GM23338 (cell line): ENCODE measurements around the gene SLC24A4. TPM values are rescaled to one million over a fixed set of nuclear protein-coding genes. Genes with fewer than 3 reads are reported as not detected.

Source experiments
- ATAC-seq: fragments of 200-7000 bp; cut with Tn5 transposase; 3 replicates; pipeline ENCODE4 v1.9.1; 2020
- DNase-seq: peaks from one replicate; pipeline ENCODE4 v3.0.0-alpha.2; 2015; ENCODE audit warnings: low spot score
- H2AFZ ChIP-seq: fragments of 200-600 bp; sonication (generic); 2 replicates; pipeline ENCODE4 v1.8.0; 2016; ENCODE audit warnings: antibody characterized with exemption, mild to moderate bottlenecking, moderate library complexity
- H3F3A ChIP-seq: fragments of 200-600 bp; sonication (generic); replicated peaks from 2 replicates; pipeline ENCODE4 v1.8.0; 2017; ENCODE audit warnings: antibody characterized with exemption, mixed run types, low read depth
- H3K27ac ChIP-seq: fragments of 200-600 bp; sonication (generic); 2 replicates; pipeline ENCODE4 v1.6.1; 2016; ENCODE audit warnings: low read depth
- H3K27me3 ChIP-seq: fragments of 200-600 bp; sonication (generic); 2 replicates; pipeline ENCODE4 v1.8.0; 2016; ENCODE audit warnings: mild to moderate bottlenecking, mixed run types, moderate library complexity; ENCODE audit not compliant: insufficient read depth
- H3K36me3 ChIP-seq: fragments of 200-600 bp; sonication (generic); 2 replicates; pipeline ENCODE4 v1.8.0; 2016; ENCODE audit warnings: mild to moderate bottlenecking; ENCODE audit not compliant: insufficient read depth
- H3K4me1 ChIP-seq: fragments of 200-600 bp; sonication (generic); 2 replicates; pipeline ENCODE4 v1.8.0; 2016; ENCODE audit warnings: mild to moderate bottlenecking, moderate library complexity; ENCODE audit not compliant: insufficient read depth
- H3K4me2 ChIP-seq: fragments of 200-600 bp; sonication (generic); 2 replicates; pipeline ENCODE4 v1.7.1; 2017; ENCODE audit warnings: mixed run types
- H3K4me3 ChIP-seq: fragments of 200-600 bp; sonication (generic); 2 replicates; pipeline ENCODE4 v1.6.1; 2016; ENCODE audit warnings: mixed run types
- H3K79me2 ChIP-seq: fragments of 200-600 bp; sonication (generic); replicated peaks from 2 replicates; pipeline ENCODE4 v1.8.0; 2017; ENCODE audit warnings: mild to moderate bottlenecking; ENCODE audit not compliant: insufficient read depth
- H3K9me2 ChIP-seq: fragments of 200-600 bp; sonication (generic); 2 replicates; pipeline ENCODE4 v1.8.0; 2017; ENCODE audit not compliant: insufficient read depth
- H4K20me1 ChIP-seq: fragments of 200-600 bp; sonication (generic); replicated peaks from 2 replicates; pipeline ENCODE4 v1.8.0; 2017; ENCODE audit warnings: mild to moderate bottlenecking; ENCODE audit not compliant: insufficient read depth
- H3K27ac Mint-ChIP-seq: 2 replicates; pipeline ENCODE4 v1.8.0; 2020; ENCODE audit warnings: inconsistent platforms, mild to moderate bottlenecking, moderate library complexity, mixed read lengths
- H3K27me3 Mint-ChIP-seq: 3 replicates; pipeline ENCODE4 v1.8.0; 2022; ENCODE audit warnings: low read depth, mild to moderate bottlenecking, moderate library complexity, mixed read lengths, inconsistent platforms; ENCODE audit not compliant: insufficient read depth, poor library complexity
- H3K36me3 Mint-ChIP-seq: 3 replicates; pipeline ENCODE4 v1.8.0; 2021; ENCODE audit warnings: low read depth, mild to moderate bottlenecking, inconsistent platforms, moderate library complexity, mixed read lengths
- H3K4me1 Mint-ChIP-seq: 3 replicates; pipeline ENCODE4 v1.8.0; 2020; ENCODE audit warnings: mild to moderate bottlenecking, inconsistent platforms, mixed read lengths
- H3K4me3 Mint-ChIP-seq: 3 replicates; pipeline ENCODE4 v1.8.0; 2021; ENCODE audit warnings: moderate library complexity, mild to moderate bottlenecking, inconsistent platforms, mixed read lengths
- H3K9me3 Mint-ChIP-seq: 3 replicates; pipeline ENCODE4 v1.8.0; 2020; ENCODE audit warnings: moderate library complexity, mild to moderate bottlenecking, inconsistent platforms, mixed read lengths
- EZH2phosphoT487 ChIP-seq: fragments of 200-600 bp; sonication (generic); IDR thresholded peaks from one replicate; pipeline ENCODE4 v1.8.1; 2018; ENCODE audit warnings: antibody characterized with exemption; ENCODE audit not compliant: unreplicated experiment
- JUNB ChIP-seq: IDR thresholded peaks from one replicate; pipeline ENCODE4 v1.6.1; 2016; ENCODE audit warnings: antibody characterized with exemption; ENCODE audit not compliant: unreplicated experiment
- NANOG ChIP-seq: IDR thresholded peaks from 2 replicates; pipeline ENCODE4 v1.6.1; 2016; ENCODE audit warnings: antibody characterized with exemption, borderline replicate concordance
- STAT1 ChIP-seq: IDR thresholded peaks from one replicate; pipeline ENCODE4 v1.6.1; 2016; ENCODE audit warnings: antibody characterized with exemption; ENCODE audit not compliant: unreplicated experiment
- ZNF114 ChIP-seq: fragments of 250-450 bp; sonication (Bioruptor Pico); IDR thresholded peaks from 2 replicates; pipeline ENCODE4 v1.5.0; 2020; ENCODE audit warnings: mild to moderate bottlenecking, moderate library complexity
- polyA plus RNA-seq: library from polyadenylated mRNA; unstranded; fragments of >200 nt; fragmentation: Nextera tagmentation; extraction: Ambion mirVana; gene quantifications from 2 replicates; pipeline ENCODE4 v1.2.1, GENCODE V29; 2016
- total RNA-seq: library from RNA; depleted of rRNA; stranded (reverse); fragments of >200 nt; shearing (Covaris generic); gene quantifications from 2 replicates; pipeline ENCODE4 v1.2.3, GENCODE V29; 2014
- TF ChIP-seq, protein P1 (sequence below), 2 experiments: fragments of 200-600 bp in 1 of 2; sonication (generic) in 1 of 2; conservative IDR thresholded peaks; 2 replicates each; pipeline versions ENCODE4 v1.5.1 to v1.6.1; 2016 to 2017; ENCODE audit warnings: antibody characterized with exemption in 2 of 2, low read depth in 2 of 2, mild to moderate bottlenecking in 2 of 2, moderate library complexity in 1 of 2
- TF ChIP-seq, protein P2 (sequence below): IDR thresholded peaks from 2 replicates; pipeline ENCODE4 v1.6.1; 2016; ENCODE audit warnings: antibody characterized with exemption
- TF ChIP-seq, protein P3 (sequence below): fragments of 250-450 bp; sonication (Bioruptor Pico); IDR thresholded peaks from 2 replicates; pipeline ENCODE4 v1.5.0; 2020; ENCODE audit warnings: mild to moderate bottlenecking, moderate library complexity
- TF ChIP-seq, protein P4 (sequence below): IDR thresholded peaks from one replicate; pipeline ENCODE4 v1.6.1; 2018; ENCODE audit warnings: antibody characterized with exemption; ENCODE audit not compliant: unreplicated experiment

The SLC24A4 gene
- total and polyA plus RNA-seq, 2 experiments from 2014 or later: 0.06 to 0.38 TPM

DNA sequence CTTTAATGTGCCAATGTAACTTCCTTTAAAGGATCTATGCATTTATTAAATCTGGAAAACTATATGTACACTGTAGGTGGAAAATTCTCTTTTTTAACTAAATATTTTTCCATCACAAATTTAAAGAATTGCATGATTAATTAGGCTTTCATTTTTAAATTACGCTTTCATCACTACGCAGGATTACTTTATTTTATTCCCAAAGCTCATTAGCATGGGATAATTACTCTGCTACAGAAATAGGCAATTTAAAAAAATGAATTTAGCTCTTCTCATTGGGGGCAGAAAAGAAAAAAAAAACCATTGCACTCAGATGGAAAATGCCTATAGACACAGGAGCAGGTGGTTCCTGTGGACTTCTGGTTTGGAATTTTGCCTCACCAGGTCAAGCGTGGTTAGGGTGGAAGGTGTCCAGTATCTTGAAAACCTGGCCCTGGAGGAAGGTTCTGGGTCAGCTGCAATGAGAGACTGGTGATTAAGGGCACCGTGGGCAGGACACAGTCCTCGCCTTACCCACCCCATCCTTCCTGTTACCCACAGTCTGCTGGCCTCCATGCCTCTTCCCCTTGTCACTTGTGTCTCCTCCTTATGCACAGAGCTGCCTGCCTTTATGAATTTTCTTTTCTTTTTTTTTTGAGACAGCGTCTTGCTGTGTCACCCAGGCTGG, 173.4 kb downstream of the SLC24A4 start:
- Mint-ChIP-seq H3K27me3 (peaks cover 2% of the 10 kb centered on the region), H3K4me1 (peaks cover 15% of the 10 kb centered on the region), H3K4me3 (no peak overlapping the region), H3K36me3 (no peaks in the 10 kb centered on the region; the same call in 2 of the 3 replicates), H3K9me3 (no peaks in the 10 kb centered on the region), H3K27ac (no peak overlapping the region)
- ATAC-seq: no peak
- no peak overlapping the region for H3K4me3 ChIP-seq
- H2AFZ ChIP-seq: no peak overlapping the region
- no peak for DNase-seq
- H3F3A ChIP-seq: no peaks in the 10 kb centered on the region
- no peak overlapping the region for H3K4me2 ChIP-seq
- no peaks in the 10 kb centered on the region for H3K27me3 ChIP-seq
- no peak overlapping the region for H3K27ac ChIP-seq
- no peaks in the 10 kb centered on the region for H3K9me2 ChIP-seq
- no peaks in the 10 kb centered on the region for H3K4me1 ChIP-seq
- no peaks in the 10 kb centered on the region for H3K36me3 ChIP-seq
- H4K20me1 ChIP-seq: no peaks in the 10 kb centered on the region
- H3K79me2 ChIP-seq: no peaks in the 10 kb centered on the region
- no peak for TF ChIP-seq ZNF114 (CRISPR knock-in tag)
- TF ChIP-seq, protein P1, sequence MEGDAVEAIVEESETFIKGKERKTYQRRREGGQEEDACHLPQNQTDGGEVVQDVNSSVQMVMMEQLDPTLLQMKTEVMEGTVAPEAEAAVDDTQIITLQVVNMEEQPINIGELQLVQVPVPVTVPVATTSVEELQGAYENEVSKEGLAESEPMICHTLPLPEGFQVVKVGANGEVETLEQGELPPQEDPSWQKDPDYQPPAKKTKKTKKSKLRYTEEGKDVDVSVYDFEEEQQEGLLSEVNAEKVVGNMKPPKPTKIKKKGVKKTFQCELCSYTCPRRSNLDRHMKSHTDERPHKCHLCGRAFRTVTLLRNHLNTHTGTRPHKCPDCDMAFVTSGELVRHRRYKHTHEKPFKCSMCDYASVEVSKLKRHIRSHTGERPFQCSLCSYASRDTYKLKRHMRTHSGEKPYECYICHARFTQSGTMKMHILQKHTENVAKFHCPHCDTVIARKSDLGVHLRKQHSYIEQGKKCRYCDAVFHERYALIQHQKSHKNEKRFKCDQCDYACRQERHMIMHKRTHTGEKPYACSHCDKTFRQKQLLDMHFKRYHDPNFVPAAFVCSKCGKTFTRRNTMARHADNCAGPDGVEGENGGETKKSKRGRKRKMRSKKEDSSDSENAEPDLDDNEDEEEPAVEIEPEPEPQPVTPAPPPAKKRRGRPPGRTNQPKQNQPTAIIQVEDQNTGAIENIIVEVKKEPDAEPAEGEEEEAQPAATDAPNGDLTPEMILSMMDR (conservative IDR thresholded peaks at IDR 0.05; ENCODE audit: low read depth in 2 of 2): no peak
- TF ChIP-seq, protein P2, sequence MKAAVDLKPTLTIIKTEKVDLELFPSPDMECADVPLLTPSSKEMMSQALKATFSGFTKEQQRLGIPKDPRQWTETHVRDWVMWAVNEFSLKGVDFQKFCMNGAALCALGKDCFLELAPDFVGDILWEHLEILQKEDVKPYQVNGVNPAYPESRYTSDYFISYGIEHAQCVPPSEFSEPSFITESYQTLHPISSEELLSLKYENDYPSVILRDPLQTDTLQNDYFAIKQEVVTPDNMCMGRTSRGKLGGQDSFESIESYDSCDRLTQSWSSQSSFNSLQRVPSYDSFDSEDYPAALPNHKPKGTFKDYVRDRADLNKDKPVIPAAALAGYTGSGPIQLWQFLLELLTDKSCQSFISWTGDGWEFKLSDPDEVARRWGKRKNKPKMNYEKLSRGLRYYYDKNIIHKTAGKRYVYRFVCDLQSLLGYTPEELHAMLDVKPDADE: no peak

DNA sequence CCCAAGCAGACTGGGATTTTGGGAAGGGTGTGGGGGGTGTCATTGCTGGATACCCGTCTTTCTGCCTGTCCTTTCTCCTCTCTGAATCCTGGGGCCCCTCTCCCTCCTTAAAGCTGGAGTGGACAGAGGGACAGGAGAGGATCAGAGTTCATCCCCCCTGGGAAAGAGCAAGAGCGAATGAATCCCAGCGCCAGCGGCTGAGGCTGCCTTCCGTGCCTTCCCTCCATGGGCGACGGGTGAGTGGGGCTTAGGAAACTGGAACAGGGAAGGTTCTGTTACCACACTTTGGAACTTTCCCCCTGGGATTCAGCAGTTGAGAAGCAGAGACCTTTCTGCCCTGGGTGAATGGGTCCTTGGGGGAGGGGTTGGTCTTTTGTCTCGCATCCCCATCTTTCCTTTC, 174.4 kb downstream of the SLC24A4 start:
- DNase-seq (peak; percentile 5), ATAC-seq (no peak; the same call in 2 of the 3 replicates)
- Mint-ChIP-seq H3K9me3 (no peaks in the 10 kb centered on the region), H3K36me3 (no peaks in the 10 kb centered on the region), H3K27ac (no peak overlapping the region; the same call in 1 of the 2 replicates), H3K4me1 (peaks cover 15% of the 10 kb centered on the region), H3K27me3 (no peaks in the 10 kb centered on the region), H3K4me3 (no peak overlapping the region)
- H3F3A ChIP-seq: no peaks in the 10 kb centered on the region
- H3K27me3 ChIP-seq: no peaks in the 10 kb centered on the region
- no peaks in the 10 kb centered on the region for H4K20me1 ChIP-seq
- no peaks in the 10 kb centered on the region for H3K4me1 ChIP-seq
- H2AFZ ChIP-seq: peak overlapping the region; percentile 81
- H3K4me2 ChIP-seq: no peak overlapping the region
- H3K4me3 ChIP-seq: no peak overlapping the region
- no peaks in the 10 kb centered on the region for H3K36me3 ChIP-seq
- H3K79me2 ChIP-seq: no peaks in the 10 kb centered on the region
- no peaks in the 10 kb centered on the region for H3K9me2 ChIP-seq
- no peak overlapping the region for H3K27ac ChIP-seq
- TF ChIP-seq, protein P3, sequence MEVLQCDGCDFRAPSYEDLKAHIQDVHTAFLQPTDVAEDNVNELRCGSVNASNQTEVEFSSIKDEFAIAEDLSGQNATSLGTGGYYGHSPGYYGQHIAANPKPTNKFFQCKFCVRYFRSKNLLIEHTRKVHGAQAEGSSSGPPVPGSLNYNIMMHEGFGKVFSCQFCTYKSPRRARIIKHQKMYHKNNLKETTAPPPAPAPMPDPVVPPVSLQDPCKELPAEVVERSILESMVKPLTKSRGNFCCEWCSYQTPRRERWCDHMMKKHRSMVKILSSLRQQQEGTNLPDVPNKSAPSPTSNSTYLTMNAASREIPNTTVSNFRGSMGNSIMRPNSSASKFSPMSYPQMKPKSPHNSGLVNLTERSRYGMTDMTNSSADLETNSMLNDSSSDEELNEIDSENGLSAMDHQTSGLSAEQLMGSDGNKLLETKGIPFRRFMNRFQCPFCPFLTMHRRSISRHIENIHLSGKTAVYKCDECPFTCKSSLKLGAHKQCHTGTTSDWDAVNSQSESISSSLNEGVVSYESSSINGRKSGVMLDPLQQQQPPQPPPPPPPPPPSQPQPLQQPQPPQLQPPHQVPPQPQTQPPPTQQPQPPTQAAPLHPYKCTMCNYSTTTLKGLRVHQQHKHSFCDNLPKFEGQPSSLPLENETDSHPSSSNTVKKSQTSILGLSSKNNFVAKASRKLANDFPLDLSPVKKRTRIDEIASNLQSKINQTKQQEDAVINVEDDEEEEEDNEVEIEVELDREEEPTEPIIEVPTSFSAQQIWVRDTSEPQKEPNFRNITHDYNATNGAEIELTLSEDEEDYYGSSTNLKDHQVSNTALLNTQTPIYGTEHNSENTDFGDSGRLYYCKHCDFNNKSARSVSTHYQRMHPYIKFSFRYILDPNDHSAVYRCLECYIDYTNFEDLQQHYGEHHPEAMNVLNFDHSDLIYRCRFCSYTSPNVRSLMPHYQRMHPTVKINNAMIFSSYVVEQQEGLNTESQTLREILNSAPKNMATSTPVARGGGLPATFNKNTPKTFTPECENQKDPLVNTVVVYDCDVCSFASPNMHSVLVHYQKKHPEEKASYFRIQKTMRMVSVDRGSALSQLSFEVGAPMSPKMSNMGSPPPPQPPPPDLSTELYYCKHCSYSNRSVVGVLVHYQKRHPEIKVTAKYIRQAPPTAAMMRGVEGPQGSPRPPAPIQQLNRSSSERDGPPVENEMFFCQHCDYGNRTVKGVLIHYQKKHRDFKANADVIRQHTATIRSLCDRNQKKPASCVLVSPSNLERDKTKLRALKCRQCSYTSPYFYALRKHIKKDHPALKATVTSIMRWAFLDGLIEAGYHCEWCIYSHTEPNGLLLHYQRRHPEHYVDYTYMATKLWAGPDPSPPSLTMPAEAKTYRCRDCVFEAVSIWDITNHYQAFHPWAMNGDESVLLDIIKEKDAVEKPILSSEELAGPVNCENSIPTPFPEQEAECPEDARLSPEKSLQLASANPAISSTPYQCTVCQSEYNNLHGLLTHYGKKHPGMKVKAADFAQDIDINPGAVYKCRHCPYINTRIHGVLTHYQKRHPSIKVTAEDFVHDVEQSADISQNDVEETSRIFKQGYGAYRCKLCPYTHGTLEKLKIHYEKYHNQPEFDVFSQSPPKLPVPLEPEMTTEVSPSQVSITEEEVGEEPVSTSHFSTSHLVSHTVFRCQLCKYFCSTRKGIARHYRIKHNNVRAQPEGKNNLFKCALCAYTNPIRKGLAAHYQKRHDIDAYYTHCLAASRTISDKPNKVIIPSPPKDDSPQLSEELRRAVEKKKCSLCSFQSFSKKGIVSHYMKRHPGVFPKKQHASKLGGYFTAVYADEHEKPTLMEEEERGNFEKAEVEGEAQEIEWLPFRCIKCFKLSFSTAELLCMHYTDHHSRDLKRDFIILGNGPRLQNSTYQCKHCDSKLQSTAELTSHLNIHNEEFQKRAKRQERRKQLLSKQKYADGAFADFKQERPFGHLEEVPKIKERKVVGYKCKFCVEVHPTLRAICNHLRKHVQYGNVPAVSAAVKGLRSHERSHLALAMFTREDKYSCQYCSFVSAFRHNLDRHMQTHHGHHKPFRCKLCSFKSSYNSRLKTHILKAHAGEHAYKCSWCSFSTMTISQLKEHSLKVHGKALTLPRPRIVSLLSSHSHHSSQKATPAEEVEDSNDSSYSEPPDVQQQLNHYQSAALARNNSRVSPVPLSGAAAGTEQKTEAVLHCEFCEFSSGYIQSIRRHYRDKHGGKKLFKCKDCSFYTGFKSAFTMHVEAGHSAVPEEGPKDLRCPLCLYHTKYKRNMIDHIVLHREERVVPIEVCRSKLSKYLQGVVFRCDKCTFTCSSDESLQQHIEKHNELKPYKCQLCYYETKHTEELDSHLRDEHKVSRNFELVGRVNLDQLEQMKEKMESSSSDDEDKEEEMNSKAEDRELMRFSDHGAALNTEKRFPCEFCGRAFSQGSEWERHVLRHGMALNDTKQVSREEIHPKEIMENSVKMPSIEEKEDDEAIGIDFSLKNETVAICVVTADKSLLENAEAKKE (CRISPR knock-in tag): no peak
- TF ChIP-seq, protein P4, sequence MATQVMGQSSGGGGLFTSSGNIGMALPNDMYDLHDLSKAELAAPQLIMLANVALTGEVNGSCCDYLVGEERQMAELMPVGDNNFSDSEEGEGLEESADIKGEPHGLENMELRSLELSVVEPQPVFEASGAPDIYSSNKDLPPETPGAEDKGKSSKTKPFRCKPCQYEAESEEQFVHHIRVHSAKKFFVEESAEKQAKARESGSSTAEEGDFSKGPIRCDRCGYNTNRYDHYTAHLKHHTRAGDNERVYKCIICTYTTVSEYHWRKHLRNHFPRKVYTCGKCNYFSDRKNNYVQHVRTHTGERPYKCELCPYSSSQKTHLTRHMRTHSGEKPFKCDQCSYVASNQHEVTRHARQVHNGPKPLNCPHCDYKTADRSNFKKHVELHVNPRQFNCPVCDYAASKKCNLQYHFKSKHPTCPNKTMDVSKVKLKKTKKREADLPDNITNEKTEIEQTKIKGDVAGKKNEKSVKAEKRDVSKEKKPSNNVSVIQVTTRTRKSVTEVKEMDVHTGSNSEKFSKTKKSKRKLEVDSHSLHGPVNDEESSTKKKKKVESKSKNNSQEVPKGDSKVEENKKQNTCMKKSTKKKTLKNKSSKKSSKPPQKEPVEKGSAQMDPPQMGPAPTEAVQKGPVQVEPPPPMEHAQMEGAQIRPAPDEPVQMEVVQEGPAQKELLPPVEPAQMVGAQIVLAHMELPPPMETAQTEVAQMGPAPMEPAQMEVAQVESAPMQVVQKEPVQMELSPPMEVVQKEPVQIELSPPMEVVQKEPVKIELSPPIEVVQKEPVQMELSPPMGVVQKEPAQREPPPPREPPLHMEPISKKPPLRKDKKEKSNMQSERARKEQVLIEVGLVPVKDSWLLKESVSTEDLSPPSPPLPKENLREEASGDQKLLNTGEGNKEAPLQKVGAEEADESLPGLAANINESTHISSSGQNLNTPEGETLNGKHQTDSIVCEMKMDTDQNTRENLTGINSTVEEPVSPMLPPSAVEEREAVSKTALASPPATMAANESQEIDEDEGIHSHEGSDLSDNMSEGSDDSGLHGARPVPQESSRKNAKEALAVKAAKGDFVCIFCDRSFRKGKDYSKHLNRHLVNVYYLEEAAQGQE: no peak
- no peak for TF ChIP-seq JUNB
- no peak for TF ChIP-seq STAT1
- TF ChIP-seq EZH2phosphoT487: no peak
- TF ChIP-seq NANOG: no peak
